A549 (cell line): ENCODE results near the gene CACUL1. TPM values are rescaled to one million over a fixed set of nuclear protein-coding genes. Genes with fewer than 3 reads are reported as not detected.

Source experiments
- ATAC-seq, 2 experiments: fragments of 200-7000 bp in 1 of 2; fragments of >200 bp in 1 of 2; cut with Nextera tagmentation in 1 of 2; cut with Tn5 transposase in 1 of 2; 3 replicates each; pipeline versions ENCODE4 v1.8.0 to v1.9.1; 2018 to 2020; ENCODE audit warnings: mild to moderate bottlenecking in 1 of 2, moderate library complexity in 1 of 2
- CTCF ChIA-PET: fragments of 300-600 bp; sonication (Branson Sonifier 250); formaldehyde crosslinking; extraction: SDS; loops from one replicate; lab custom pipeline; 2021; ENCODE audit warnings: antibody characterized with exemption, inconsistent platforms; lab: Yijun Ruan, JAX
- POLR2A ChIA-PET: fragments of 350-600 bp; formaldehyde crosslinking; extraction: SDS; loops from one replicate; lab custom pipeline; 2021; ENCODE audit warnings: antibody characterized with exemption, inconsistent platforms; lab: Yijun Ruan, JAX
- DNase-seq, 2 experiments: peaks; one replicate each; pipeline versions ENCODE4 v3.0.0 to v3.0.0-alpha.2; 2011 to 2016; ENCODE audit warnings: low read depth in 1 of 2, low spot score in 1 of 2
- FAIRE-seq: peaks from 2 replicates; lab custom pipeline; 2011; peaks lifted over from hg19 to GRCh38; lab: Jason Lieb, UNC
- H3K27ac ChIP-seq, 2 experiments: fragments of >200 bp; sonication (Bioruptor Twin); formaldehyde crosslinking; 3 replicates each; pipeline ENCODE4 v1.5.1; 2016 to 2017
- H3K4me1 ChIP-seq: fragments of >200 bp; sonication (Bioruptor Twin); formaldehyde crosslinking; 3 replicates; pipeline ENCODE4 v1.6.1; 2016
- H3K4me2 ChIP-seq: fragments of >200 bp; sonication (Bioruptor Twin); formaldehyde crosslinking; 3 replicates; pipeline ENCODE4 v1.6.1; 2016
- H3K4me3 ChIP-seq: fragments of >200 bp; sonication (Bioruptor Twin); formaldehyde crosslinking; 3 replicates; pipeline ENCODE4 v1.5.1; 2016
- H3K9me3 ChIP-seq: fragments of >200 bp; sonication (Bioruptor Twin); formaldehyde crosslinking; 3 replicates; pipeline ENCODE4 v1.6.1; 2016
- BHLHE40 ChIP-seq: IDR thresholded peaks from 2 replicates; pipeline ENCODE4 v1.6.1; 2012; ENCODE audit warnings: low read depth, low read length, inconsistent platforms
- CBX8 ChIP-seq: fragments of 200-600 bp; sonication (generic); IDR thresholded peaks from 2 replicates; pipeline ENCODE4 v1.6.1; 2016
- CEBPB ChIP-seq, 2 experiments: fragments of >200 bp in 1 of 2; sonication (Bioruptor Twin) in 1 of 2; formaldehyde crosslinking in 1 of 2; IDR thresholded peaks; 2 replicates each; pipeline ENCODE4 v1.6.1; 2012 to 2016
- CHD4 ChIP-seq: fragments of 200-600 bp; sonication (generic); IDR thresholded peaks from 2 replicates; pipeline ENCODE4 v1.6.1; 2016; ENCODE audit warnings: antibody characterized with exemption, mild to moderate bottlenecking, borderline replicate concordance
- EHMT2 ChIP-seq: fragments of 200-600 bp; sonication (generic); IDR thresholded peaks from 2 replicates; pipeline ENCODE4 v1.6.1; 2016; ENCODE audit warnings: antibody characterized with exemption, low read depth, mild to moderate bottlenecking, moderate library complexity
- EP300 ChIP-seq, 2 experiments: fragments of >200 bp; sonication (Bioruptor Twin); formaldehyde crosslinking; IDR thresholded peaks; 2 replicates in 1 of 2; 3 replicates in 1 of 2; pipeline ENCODE4 v1.6.1; 2016 to 2017
- ESRRA ChIP-seq: fragments of 150-350 bp; IDR thresholded peaks from 2 replicates; pipeline ENCODE4 v1.6.1; 2014; ENCODE audit warnings: mild to moderate bottlenecking, low read length, borderline replicate concordance
- FOSB ChIP-seq: fragments of 250-450 bp; sonication (Bioruptor Pico); IDR thresholded peaks from 2 replicates; pipeline ENCODE4 v1.5.0; 2020; ENCODE audit warnings: mild to moderate bottlenecking, moderate library complexity
- FOXS1 ChIP-seq: fragments of 250-450 bp; sonication (Bioruptor Pico); IDR thresholded peaks from 2 replicates; pipeline ENCODE4 v1.5.0; 2020; ENCODE audit warnings: mild to moderate bottlenecking, moderate library complexity
- GATA3 ChIP-seq: IDR thresholded peaks from 2 replicates; pipeline ENCODE4 v1.6.1; 2012; ENCODE audit warnings: borderline replicate concordance
- HDAC2 ChIP-seq: fragments of 200-600 bp; sonication (generic); IDR thresholded peaks from 2 replicates; pipeline ENCODE4 v1.6.1; 2016
- HES2 ChIP-seq: fragments of >200 bp; sonication (Bioruptor Twin); formaldehyde crosslinking; IDR thresholded peaks from 2 replicates; pipeline ENCODE4 v1.6.1; 2016
- HOXB5 ChIP-seq: fragments of 250-450 bp; sonication (Bioruptor Pico); IDR thresholded peaks from 2 replicates; pipeline ENCODE4 v1.5.0; 2020; ENCODE audit warnings: mild to moderate bottlenecking, moderate library complexity
- JUN ChIP-seq, 2 experiments: fragments of >200 bp; sonication (Bioruptor Twin); formaldehyde crosslinking; IDR thresholded peaks; 2 replicates in 1 of 2; 3 replicates in 1 of 2; pipeline ENCODE4 v1.6.1; 2016 to 2017
- KDM5A ChIP-seq: fragments of 200-600 bp; sonication (generic); IDR thresholded peaks from 2 replicates; pipeline ENCODE4 v1.6.1; 2016; ENCODE audit warnings: antibody characterized with exemption, mild to moderate bottlenecking
- NFE2L2 ChIP-seq: fragments of 150-350 bp; conservative IDR thresholded peaks from 2 replicates; pipeline ENCODE4 v1.6.1; 2014; ENCODE audit warnings: low read length
- NPAS2 ChIP-seq: fragments of 250-450 bp; sonication (Bioruptor Pico); IDR thresholded peaks from 2 replicates; pipeline ENCODE4 v1.8.0; 2022; ENCODE audit warnings: mild to moderate bottlenecking, moderate library complexity, borderline replicate concordance
- PHF8 ChIP-seq: fragments of 200-600 bp; sonication (generic); IDR thresholded peaks from 2 replicates; pipeline ENCODE4 v1.6.1; 2016; ENCODE audit warnings: low read depth, mild to moderate bottlenecking, antibody characterized with exemption, moderate library complexity, borderline replicate concordance
- POLR2AphosphoS2 ChIP-seq: conservative IDR thresholded peaks from 2 replicates; pipeline ENCODE4 v1.6.1; 2012; ENCODE audit warnings: low read length, improper control_type of control experiment, inconsistent platforms
- RARB ChIP-seq: fragments of 250-450 bp; sonication (Bioruptor Pico); IDR thresholded peaks from 2 replicates; pipeline ENCODE4 v1.8.0; 2021; ENCODE audit warnings: mild to moderate bottlenecking, moderate library complexity
- RCOR1 ChIP-seq: fragments of 150-350 bp; IDR thresholded peaks from 2 replicates; pipeline ENCODE4 v1.6.1; 2014; ENCODE audit warnings: antibody characterized with exemption, low read length, low read depth
- REST ChIP-seq: fragments of 200-600 bp; sonication (generic); IDR thresholded peaks from 2 replicates; pipeline ENCODE4 v1.6.1; 2016; ENCODE audit warnings: antibody characterized with exemption, mild to moderate bottlenecking, moderate library complexity
- RFX5 ChIP-seq: fragments of 450-650 bp; IDR thresholded peaks from 2 replicates; pipeline ENCODE4 v1.7.1; 2014; ENCODE audit warnings: antibody characterized with exemption, mild to moderate bottlenecking, moderate library complexity
- SREBF2 ChIP-seq: fragments of 450-650 bp; IDR thresholded peaks from 2 replicates; pipeline ENCODE4 v1.6.1; 2014; ENCODE audit warnings: mild to moderate bottlenecking, moderate library complexity
- TFCP2L1 ChIP-seq: fragments of 250-450 bp; sonication (Bioruptor Pico); IDR thresholded peaks from 2 replicates; pipeline ENCODE4 v1.5.0; 2021; ENCODE audit warnings: mild to moderate bottlenecking
- TP53 ChIP-seq: fragments of 250-450 bp; sonication (Bioruptor Pico); IDR thresholded peaks from 2 replicates; pipeline ENCODE4 v1.5.0; 2021; ENCODE audit warnings: mild to moderate bottlenecking, moderate library complexity
- ZNF302 ChIP-seq: fragments of 250-450 bp; sonication (Bioruptor Pico); IDR thresholded peaks from 2 replicates; pipeline ENCODE4 v1.9.0; 2021; ENCODE audit warnings: inconsistent platforms, mild to moderate bottlenecking, moderate library complexity
- ZSCAN20 ChIP-seq: fragments of 250-450 bp; sonication (Bioruptor Pico); IDR thresholded peaks from 2 replicates; pipeline ENCODE4 v1.8.0; 2022; ENCODE audit warnings: mild to moderate bottlenecking, moderate library complexity
- WGBS: methylation state at CpG from one replicate; pipeline ENCODE4 v1.1.6; 2017; ENCODE audit errors: missing lambda C conversion rate; 5-methylcytosine and 5-hydroxymethylcytosine counted together
- polyA plus RNA-seq, 4 experiments: library from polyadenylated mRNA; depleted of rRNA in 3 of 4; stranded (reverse); fragments of >200 nt; fragmentation: RNase III in 1 of 4; extraction: RNeasy Plus Mini Kit Qiagen cat#74134 plus additional on column Dnase treatment in 1 of 4; gene quantifications; 2 replicates in 3 of 4; 3 replicates in 1 of 4; pipeline ENCODE4 v1.2.3, GENCODE V29; 2011 to 2017
- TF ChIP-seq, protein P1 (sequence below): IDR thresholded peaks from 2 replicates; pipeline ENCODE4 v1.6.1; 2012
- TF ChIP-seq, protein P2 (sequence below): fragments of 450-650 bp; IDR thresholded peaks from 2 replicates; pipeline ENCODE4 v1.6.1; 2014; ENCODE audit warnings: antibody characterized with exemption
- TF ChIP-seq, protein P3 (sequence below): fragments of 250-450 bp; sonication (Bioruptor Pico); IDR thresholded peaks from 2 replicates; pipeline ENCODE4 v1.5.0; 2020; ENCODE audit warnings: low read depth, mild to moderate bottlenecking, moderate library complexity

The CACUL1 gene
- polyA plus RNA-seq, 2 of the 4 experiments (the other 2 are of a cell fraction): 8.7 to 15.6 TPM

GRCh38 chr10:118708571-118708970 is 46.2 kb downstream of the CACUL1 start:
- DNase-seq (no peak), ATAC-seq (no peak), FAIRE-seq (no peak)
- H3K27ac ChIP-seq: no peak overlapping the region
- ChIA-PET CTCF (no interaction called here), POLR2A (no interaction called here)
- no peak overlapping the region for H3K4me3 ChIP-seq
- no peaks in the 10 kb centered on the region for H3K4me1 ChIP-seq
- TF ChIP-seq HOXB5 (CRISPR knock-in tag) (no peak), CHD4 (no peak), FOXS1 (CRISPR knock-in tag) (no peak), RFX5 (no peak), TFCP2L1 (CRISPR knock-in tag) (no peak), HES2 (no peak), KDM5A (no peak), POLR2AphosphoS2 (no peak), NPAS2 (CRISPR knock-in tag) (no peak), ZSCAN20 (CRISPR knock-in tag) (no peak), EHMT2 (no peak), GATA3 (no peak), NFE2L2 (no peak), BHLHE40 (no peak), CBX8 (no peak), JUN (IDR thresholded peaks at IDR 0.05) (no peak), EP300 (IDR thresholded peaks at IDR 0.05) (no peak)
- TF ChIP-seq, protein P1, sequence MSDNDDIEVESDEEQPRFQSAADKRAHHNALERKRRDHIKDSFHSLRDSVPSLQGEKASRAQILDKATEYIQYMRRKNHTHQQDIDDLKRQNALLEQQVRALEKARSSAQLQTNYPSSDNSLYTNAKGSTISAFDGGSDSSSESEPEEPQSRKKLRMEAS: no peak
- TF ChIP-seq, protein P2, sequence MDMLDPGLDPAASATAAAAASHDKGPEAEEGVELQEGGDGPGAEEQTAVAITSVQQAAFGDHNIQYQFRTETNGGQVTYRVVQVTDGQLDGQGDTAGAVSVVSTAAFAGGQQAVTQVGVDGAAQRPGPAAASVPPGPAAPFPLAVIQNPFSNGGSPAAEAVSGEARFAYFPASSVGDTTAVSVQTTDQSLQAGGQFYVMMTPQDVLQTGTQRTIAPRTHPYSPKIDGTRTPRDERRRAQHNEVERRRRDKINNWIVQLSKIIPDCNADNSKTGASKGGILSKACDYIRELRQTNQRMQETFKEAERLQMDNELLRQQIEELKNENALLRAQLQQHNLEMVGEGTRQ: no peak
- WGBS: 89% methylated on average over 7 of the region's 7 CpGs
- H3K9me3 ChIP-seq: no peaks in the 10 kb centered on the region
- no peak overlapping the region for H3K4me2 ChIP-seq

- H3K27ac ChIP-seq: no peak overlapping the region
- H3K9me3 ChIP-seq: no peaks in the 10 kb centered on the region
- POLR2A ChIA-PET: no interaction called here
- no peak for FAIRE-seq
- H3K4me2 ChIP-seq: no peak overlapping the region
- no peak for DNase-seq
- CTCF ChIA-PET: interaction anchor here (0.9 to 1.8 kb wide), 2 partner anchors 16 to 136 kb away, joined by 4 to 7 read pairs; no protein-coding TSS in a partner anchor
- TF ChIP-seq ZNF302 (CRISPR knock-in tag) (no peak), HOXB5 (CRISPR knock-in tag) (no peak), ESRRA (no peak), JUN (IDR thresholded peaks at IDR 0.05) (no peak), SREBF2 (no peak), REST (no peak), TP53 (CRISPR knock-in tag) (no peak), HES2 (no peak), POLR2AphosphoS2 (no peak), EP300 (IDR thresholded peaks at IDR 0.05) (no peak), RCOR1 (no peak), CEBPB (IDR thresholded peaks at IDR 0.05) (no peak), RARB (CRISPR knock-in tag) (no peak), HDAC2 (no peak), FOSB (no peak), PHF8 (no peak)
- TF ChIP-seq, protein P3, sequence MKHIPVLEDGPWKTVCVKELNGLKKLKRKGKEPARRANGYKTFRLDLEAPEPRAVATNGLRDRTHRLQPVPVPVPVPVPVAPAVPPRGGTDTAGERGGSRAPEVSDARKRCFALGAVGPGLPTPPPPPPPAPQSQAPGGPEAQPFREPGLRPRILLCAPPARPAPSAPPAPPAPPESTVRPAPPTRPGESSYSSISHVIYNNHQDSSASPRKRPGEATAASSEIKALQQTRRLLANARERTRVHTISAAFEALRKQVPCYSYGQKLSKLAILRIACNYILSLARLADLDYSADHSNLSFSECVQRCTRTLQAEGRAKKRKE: no peak
- TF ChIP-seq, protein P2: no peak
- ATAC-seq: no peak
- 94% methylated on average over 6 of the region's 6 CpGs for whole genome bisulfite sequencing
- no peaks in the 10 kb centered on the region for H3K4me1 ChIP-seq
- no peak overlapping the region for H3K4me3 ChIP-seq
Measured at GRCh38 chr10:118704711-118705110, 50.1 kb downstream of the CACUL1 start.
